Astrocyte (in vitro differentiated cells and primary cell): ENCODE data around the gene ZNF438. TPM values are rescaled to one million over a fixed set of nuclear protein-coding genes. Genes with fewer than 3 reads are reported as not detected.
A peak's percentile ranks its signal among the peaks of the same experiment; 100 is the strongest.

ENCODE experiments used
- DNase-seq: peaks from one replicate; pipeline ENCODE4 v3.0.0-alpha.2; 2010; ENCODE audit warnings: low read depth
- FAIRE-seq: peaks from 2 replicates; lab custom pipeline; 2011; peaks lifted over from hg19 to GRCh38; lab: Jason Lieb, UNC
- H2AFZ ChIP-seq: 2 replicates; pipeline ENCODE4 v1.6.0; 2012; ENCODE audit warnings: low read depth, low read length, inconsistent platforms
- H3K27ac ChIP-seq: 2 replicates; pipeline ENCODE4 v1.5.1; 2011; ENCODE audit warnings: low read depth, low read length, inconsistent platforms
- H3K27me3 ChIP-seq: 2 replicates; pipeline ENCODE4 v1.6.0; 2011; ENCODE audit warnings: low read length, inconsistent platforms; ENCODE audit not compliant: insufficient read depth
- H3K36me3 ChIP-seq: 2 replicates; pipeline ENCODE4 v1.5.1; 2011; ENCODE audit warnings: low read length, inconsistent platforms; ENCODE audit not compliant: insufficient read depth
- H3K4me1 ChIP-seq: 2 replicates; pipeline ENCODE4 v1.5.1; 2011; ENCODE audit warnings: low read length, inconsistent platforms; ENCODE audit not compliant: insufficient read depth
- H3K4me2 ChIP-seq: 2 replicates; pipeline ENCODE4 v1.6.0; 2012; ENCODE audit warnings: low read length, inconsistent platforms
- H3K4me3 ChIP-seq: 2 replicates; pipeline ENCODE4 v1.5.1; 2011; ENCODE audit warnings: low read depth, mild to moderate bottlenecking, low read length, inconsistent platforms; ENCODE audit not compliant: insufficient read depth
- H3K79me2 ChIP-seq: 2 replicates; pipeline ENCODE4 v1.6.0; 2012; ENCODE audit warnings: mild to moderate bottlenecking, low read length, inconsistent platforms; ENCODE audit not compliant: insufficient read depth
- H3K9ac ChIP-seq: 2 replicates; pipeline ENCODE4 v1.6.0; 2012; ENCODE audit warnings: mild to moderate bottlenecking, low read length, inconsistent platforms
- H3K9me3 ChIP-seq: 2 replicates; pipeline ENCODE4 v1.5.1; 2012; ENCODE audit warnings: low read depth, mild to moderate bottlenecking, low read length, inconsistent platforms; ENCODE audit not compliant: insufficient read depth
- H4K20me1 ChIP-seq: 2 replicates; pipeline ENCODE4 v1.6.0; 2012; ENCODE audit warnings: low read length, inconsistent platforms; ENCODE audit not compliant: insufficient read depth
- H3K27ac Mint-ChIP-seq: one replicate; pipeline ENCODE4 v1.8.0; 2021; ENCODE audit warnings: mild to moderate bottlenecking, mixed read lengths; ENCODE audit not compliant: unreplicated experiment
- H3K27me3 Mint-ChIP-seq: one replicate; pipeline ENCODE4 v1.8.0; 2021; ENCODE audit warnings: low read depth, mixed read lengths; ENCODE audit not compliant: unreplicated experiment
- H3K36me3 Mint-ChIP-seq: one replicate; pipeline ENCODE4 v1.8.0; 2021; ENCODE audit warnings: low read depth, mixed read lengths; ENCODE audit not compliant: unreplicated experiment
- H3K4me1 Mint-ChIP-seq: one replicate; pipeline ENCODE4 v1.8.0; 2021; ENCODE audit warnings: low read depth, mixed read lengths; ENCODE audit not compliant: unreplicated experiment
- H3K4me3 Mint-ChIP-seq: one replicate; pipeline ENCODE4 v1.8.0; 2021; ENCODE audit warnings: mild to moderate bottlenecking, moderate library complexity, mixed read lengths; ENCODE audit not compliant: unreplicated experiment
- H3K9me3 Mint-ChIP-seq: one replicate; pipeline ENCODE4 v1.8.0; 2021; ENCODE audit warnings: mild to moderate bottlenecking, mixed read lengths; ENCODE audit not compliant: unreplicated experiment
- EZH2 ChIP-seq: IDR thresholded peaks from 2 replicates; pipeline ENCODE4 v1.6.1; 2012; ENCODE audit warnings: mild to moderate bottlenecking, low read length, inconsistent platforms; ENCODE audit not compliant: insufficient read depth
- total RNA-seq: library from RNA; stranded (reverse); gene quantifications from 2 replicates; pipeline ENCODE4 v1.2.1, GENCODE V29; 2021
- TF ChIP-seq, protein P1 (sequence below): IDR thresholded peaks from 2 replicates; pipeline ENCODE4 v1.5.1; 2011; ENCODE audit warnings: low read depth, mild to moderate bottlenecking, inconsistent platforms, low read length, moderate library complexity; ENCODE audit not compliant: insufficient read depth

The ZNF438 gene
- total RNA-seq, 1 donor from 2014 or later = 2.2 TPM

DNA sequence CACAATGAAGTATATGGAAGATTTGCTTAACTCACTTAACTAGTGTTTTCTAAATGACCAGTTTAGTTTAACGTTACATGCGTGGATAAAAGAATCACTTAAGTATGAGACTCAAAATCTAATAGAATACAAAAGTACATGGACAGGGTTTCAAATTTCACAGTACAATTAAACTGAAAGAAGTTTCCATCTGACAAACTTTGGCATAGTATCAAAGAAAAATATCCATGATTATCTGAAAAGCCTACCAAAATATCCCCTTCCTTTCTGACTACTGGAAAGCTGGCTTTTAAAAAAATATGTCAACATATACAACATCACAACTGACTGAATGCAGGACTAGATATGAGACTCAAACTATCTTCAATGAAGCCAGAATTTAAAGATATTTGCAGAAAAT lies 164.8 kb downstream of the ZNF438 start:
- Histone ChIP-seq H3K9me3 (no peaks in the 10 kb centered on the region), H3K27ac (no peak overlapping the region), H3K4me1 (no peaks in the 10 kb centered on the region), H3K4me2 (no peak overlapping the region), H4K20me1 (no peaks in the 10 kb centered on the region), H3K79me2 (no peaks in the 10 kb centered on the region), H3K27me3 (no peaks in the 10 kb centered on the region), H3K9ac (no peak overlapping the region), H3K36me3 (no peaks in the 10 kb centered on the region), H2AFZ (no peak overlapping the region), H3K4me3 (no peak overlapping the region)
- TF ChIP-seq EZH2 = no peak
- TF ChIP-seq, protein P1, sequence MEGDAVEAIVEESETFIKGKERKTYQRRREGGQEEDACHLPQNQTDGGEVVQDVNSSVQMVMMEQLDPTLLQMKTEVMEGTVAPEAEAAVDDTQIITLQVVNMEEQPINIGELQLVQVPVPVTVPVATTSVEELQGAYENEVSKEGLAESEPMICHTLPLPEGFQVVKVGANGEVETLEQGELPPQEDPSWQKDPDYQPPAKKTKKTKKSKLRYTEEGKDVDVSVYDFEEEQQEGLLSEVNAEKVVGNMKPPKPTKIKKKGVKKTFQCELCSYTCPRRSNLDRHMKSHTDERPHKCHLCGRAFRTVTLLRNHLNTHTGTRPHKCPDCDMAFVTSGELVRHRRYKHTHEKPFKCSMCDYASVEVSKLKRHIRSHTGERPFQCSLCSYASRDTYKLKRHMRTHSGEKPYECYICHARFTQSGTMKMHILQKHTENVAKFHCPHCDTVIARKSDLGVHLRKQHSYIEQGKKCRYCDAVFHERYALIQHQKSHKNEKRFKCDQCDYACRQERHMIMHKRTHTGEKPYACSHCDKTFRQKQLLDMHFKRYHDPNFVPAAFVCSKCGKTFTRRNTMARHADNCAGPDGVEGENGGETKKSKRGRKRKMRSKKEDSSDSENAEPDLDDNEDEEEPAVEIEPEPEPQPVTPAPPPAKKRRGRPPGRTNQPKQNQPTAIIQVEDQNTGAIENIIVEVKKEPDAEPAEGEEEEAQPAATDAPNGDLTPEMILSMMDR = no peak
- H3K27me3 Mint-ChIP-seq = peaks cover 4% of the 10 kb centered on the region
- H3K9me3 Mint-ChIP-seq = no peaks in the 10 kb centered on the region
- FAIRE-seq (no peak), DNase-seq (no peak)
- H3K27ac Mint-ChIP-seq = no peak overlapping the region
- no peaks in the 10 kb centered on the region for H3K4me1 Mint-ChIP-seq
- peaks cover 2% of the 10 kb centered on the region for H3K36me3 Mint-ChIP-seq
- no peak overlapping the region for H3K4me3 Mint-ChIP-seq

DNA sequence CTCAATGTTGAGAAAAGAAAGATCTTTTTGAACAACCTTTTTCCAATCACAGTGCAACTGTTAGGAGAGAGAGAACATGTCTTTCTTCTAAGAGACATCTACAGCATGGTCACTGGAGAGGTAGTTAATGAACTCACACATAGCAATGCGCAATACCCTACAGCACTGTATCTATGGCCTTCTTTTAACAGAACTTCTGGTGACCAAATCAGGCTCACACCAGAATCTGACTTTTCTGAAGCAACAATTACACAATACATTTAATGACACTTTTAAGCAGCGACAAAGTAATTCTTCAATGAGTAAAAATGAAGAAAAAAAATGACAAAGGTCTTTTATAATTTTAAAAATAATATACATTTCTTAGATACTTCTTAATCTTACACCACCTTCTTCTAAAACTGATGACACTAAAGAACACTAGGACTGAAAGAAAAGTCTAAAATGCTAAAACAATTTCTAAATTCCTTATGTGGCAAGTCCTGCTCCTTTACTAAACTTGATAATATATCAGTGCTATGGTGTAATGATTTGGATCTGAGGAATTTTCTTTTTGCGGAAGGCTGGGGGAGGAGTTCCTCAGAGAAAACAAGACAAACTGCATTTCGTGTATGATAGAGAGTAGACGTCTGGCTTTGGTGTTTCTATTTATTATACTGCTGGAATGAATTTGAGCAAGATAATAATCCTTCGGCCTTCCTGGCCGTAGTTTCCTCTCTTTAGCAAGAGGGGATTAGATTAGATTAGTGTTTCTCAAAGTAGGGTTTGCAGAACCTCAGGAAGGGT lies 166.3 kb downstream of the ZNF438 start:
- Mint-ChIP-seq H3K4me1 (no peaks in the 10 kb centered on the region), H3K36me3 (peaks cover 2% of the 10 kb centered on the region), H3K4me3 (no peak overlapping the region), H3K27me3 (peaks cover 4% of the 10 kb centered on the region), H3K27ac (no peak overlapping the region), H3K9me3 (no peaks in the 10 kb centered on the region)
- FAIRE-seq (no peak), DNase-seq (peak; percentile 38)
- H3K36me3 ChIP-seq = no peaks in the 10 kb centered on the region
- H3K27me3 ChIP-seq = no peaks in the 10 kb centered on the region
- no peaks in the 10 kb centered on the region for H3K4me1 ChIP-seq
- no peak overlapping the region for H2AFZ ChIP-seq
- H3K79me2 ChIP-seq = no peaks in the 10 kb centered on the region
- H3K4me2 ChIP-seq = no peak overlapping the region
- H3K4me3 ChIP-seq = no peak overlapping the region
- H4K20me1 ChIP-seq = no peaks in the 10 kb centered on the region
- TF ChIP-seq, protein P1 = no peak
- no peak for TF ChIP-seq EZH2
- no peak overlapping the region for H3K27ac ChIP-seq
- no peaks in the 10 kb centered on the region for H3K9me3 ChIP-seq
- H3K9ac ChIP-seq = no peak overlapping the region
